Neuronal stem cell (in vitro differentiated cells): ENCODE results near the gene NFKB1.

Source experiments
- DNase-seq: peaks from one replicate; pipeline ENCODE4 v3.0.0-alpha.2; 2013; ENCODE audit warnings: low spot score
- H2AFZ ChIP-seq: one replicate; pipeline ENCODE4 v1.6.1; 2013; ENCODE audit warnings: mild to moderate bottlenecking, low read length, inconsistent platforms
- H2AK5ac ChIP-seq: 2 replicates; pipeline ENCODE4 v1.6.1; 2013; ENCODE audit warnings: low read depth, mild to moderate bottlenecking, inconsistent platforms, low read length, moderate library complexity, mixed read lengths
- H2BK120ac ChIP-seq: 2 replicates; pipeline ENCODE4 v1.6.1; 2013; ENCODE audit warnings: low read depth, mild to moderate bottlenecking, inconsistent platforms, low read length, moderate library complexity, mixed read lengths
- H2BK12ac ChIP-seq: one replicate; pipeline ENCODE4 v1.6.1; 2013; ENCODE audit warnings: low read length, inconsistent platforms
- H2BK15ac ChIP-seq: 2 replicates; pipeline ENCODE4 v1.6.1; 2013; ENCODE audit warnings: mild to moderate bottlenecking, low read length, inconsistent platforms, mixed read lengths
- H2BK5ac ChIP-seq: one replicate; pipeline ENCODE4 v1.6.1; 2013; ENCODE audit warnings: inconsistent platforms, mild to moderate bottlenecking, low read length, moderate library complexity
- H3K14ac ChIP-seq: one replicate; pipeline ENCODE4 v1.6.1; 2013; ENCODE audit warnings: low read length, inconsistent platforms
- H3K18ac ChIP-seq: 2 replicates; pipeline ENCODE4 v1.6.1; 2013; ENCODE audit warnings: low read length, inconsistent platforms
- H3K23ac ChIP-seq: 2 replicates; pipeline ENCODE4 v1.6.1; 2013; ENCODE audit warnings: low read depth, mild to moderate bottlenecking, mixed read lengths, low read length, inconsistent platforms; ENCODE audit not compliant: poor library complexity
- H3K27ac ChIP-seq: replicated peaks from 3 replicates; pipeline ENCODE4 v1.5.1; 2013; ENCODE audit warnings: low read length, inconsistent platforms
- H3K27me3 ChIP-seq, 3 experiments: 2 replicates each; pipeline ENCODE4 v1.6.1; 2013; ENCODE audit warnings: low read length in 3 of 3, mild to moderate bottlenecking in 2 of 3, inconsistent platforms in 1 of 3, low read depth in 1 of 3, mixed read lengths in 1 of 3, moderate library complexity in 1 of 3; ENCODE audit not compliant: control insufficient read depth in 3 of 3, insufficient read depth in 3 of 3
- H3K36me3 ChIP-seq, 2 donors: replicated peaks in 1 of 2; 2 replicates each; pipeline ENCODE4 v1.6.1; 2013; ENCODE audit warnings: low read length in 2 of 2; ENCODE audit not compliant: control insufficient read depth in 2 of 2, insufficient read depth in 2 of 2
- H3K4ac ChIP-seq: 2 replicates; pipeline ENCODE4 v1.6.1; 2013; ENCODE audit warnings: inconsistent platforms, mild to moderate bottlenecking, low read length, moderate library complexity
- H3K4me1 ChIP-seq, 2 donors: 1 replicate in 1 of 2; 2 replicates in 1 of 2; pipeline ENCODE4 v1.6.1; 2013; ENCODE audit warnings: low read length in 2 of 2, low read depth in 1 of 2; ENCODE audit not compliant: control insufficient read depth in 2 of 2, insufficient read depth in 1 of 2
- H3K4me2 ChIP-seq: one replicate; pipeline ENCODE4 v1.6.1; 2013; ENCODE audit warnings: mild to moderate bottlenecking, low read length, inconsistent platforms; ENCODE audit not compliant: insufficient read depth, poor library complexity, severe bottlenecking
- H3K4me3 ChIP-seq, 2 donors: 2 replicates each; pipeline ENCODE4 v1.5.1; 2013; ENCODE audit warnings: low read length in 2 of 2, mild to moderate bottlenecking in 2 of 2, inconsistent platforms in 1 of 2, moderate library complexity in 1 of 2
- H3K79me1 ChIP-seq: one replicate; pipeline ENCODE4 v1.6.1; 2013; ENCODE audit warnings: low read depth, mild to moderate bottlenecking, inconsistent platforms, low read length, moderate library complexity
- H3K9ac ChIP-seq: one replicate; pipeline ENCODE4 v1.6.1; 2013; ENCODE audit warnings: mild to moderate bottlenecking, low read depth, low read length, inconsistent platforms; ENCODE audit not compliant: poor library complexity
- H3K9me3 ChIP-seq, 2 donors: replicated peaks in 1 of 2; 2 replicates each; pipeline versions ENCODE3 to v1.6.1; 2013; ENCODE audit warnings: low read length in 2 of 2, mild to moderate bottlenecking in 2 of 2, inconsistent platforms in 1 of 2, low read depth in 1 of 2, mixed read lengths in 1 of 2, moderate library complexity in 1 of 2; ENCODE audit not compliant: control insufficient read depth in 2 of 2, insufficient read depth in 1 of 2
- H4K8ac ChIP-seq: one replicate; pipeline ENCODE4 v1.6.1; 2013; ENCODE audit warnings: low read depth, mild to moderate bottlenecking, inconsistent platforms, low read length, moderate library complexity
- H4K91ac ChIP-seq: one replicate; pipeline ENCODE4 v1.6.1; 2013; ENCODE audit warnings: low read length, low read depth, mild to moderate bottlenecking, inconsistent platforms; ENCODE audit not compliant: poor library complexity
- WGBS, 2 donors: extraction: QIAGEN DNeasy Blood & Tissue Kit; methylation state at CpG; one replicate each; pipeline ENCODE4 v1.1.7; 2013; ENCODE audit warnings: missing lambda C conversion rate in 2 of 2, mixed read lengths in 1 of 2; ENCODE audit not compliant: insufficient read length in 2 of 2, insufficient replicate concordance in 1 of 2; ENCODE audit errors: extremely low coverage in 2 of 2; 5-methylcytosine and 5-hydroxymethylcytosine counted together

Gene NFKB1

DNA sequence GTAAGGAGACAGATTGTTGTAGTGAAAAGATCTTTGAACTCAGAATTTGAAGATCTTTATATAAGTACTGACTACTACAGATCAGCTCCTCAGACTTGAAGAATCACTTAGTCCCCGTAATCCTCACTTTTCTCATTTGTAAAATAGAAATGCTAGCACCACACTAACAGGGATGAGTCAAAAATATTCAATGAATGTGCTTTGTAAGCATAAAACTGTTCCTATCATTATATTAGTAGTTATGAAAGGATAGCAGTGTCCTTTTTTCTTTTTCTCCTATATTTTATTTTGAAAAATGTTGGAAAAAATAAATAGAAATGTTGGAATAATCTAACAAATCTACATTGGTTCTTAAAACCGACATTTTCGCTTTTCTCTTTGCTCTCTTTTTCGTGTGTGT, 25.4 kb downstream of the NFKB1 start:
- Histone ChIP-seq H3K27me3 (no peaks in the 10 kb centered on the region), H3K9ac (no peak overlapping the region), H3K14ac (no peak overlapping the region), H3K36me3 (no peaks in the 10 kb centered on the region), H3K18ac (no peak overlapping the region), H2AK5ac (no peak overlapping the region), H2AFZ (no peak overlapping the region), H2BK15ac (no peak overlapping the region), H3K4me2 (no peak overlapping the region), H3K4me1 (peaks cover 3% of the 10 kb centered on the region in 2 donors), H2BK5ac (no peak overlapping the region), H4K8ac (no peak overlapping the region), H3K79me1 (no peaks in the 10 kb centered on the region), H3K4me3 (no peak overlapping the region), H2BK12ac (no peak overlapping the region), H3K4ac (no peak overlapping the region), H4K91ac (no peak overlapping the region), H2BK120ac (no peak overlapping the region), H3K9me3 (no peaks in the 10 kb centered on the region), H3K23ac (no peak overlapping the region), H3K27ac (no peak overlapping the region)
- DNase-seq: no peak
- WGBS, 2 donors: no CpG with 5 or more reads among the region's 4 CpGs

DNA sequence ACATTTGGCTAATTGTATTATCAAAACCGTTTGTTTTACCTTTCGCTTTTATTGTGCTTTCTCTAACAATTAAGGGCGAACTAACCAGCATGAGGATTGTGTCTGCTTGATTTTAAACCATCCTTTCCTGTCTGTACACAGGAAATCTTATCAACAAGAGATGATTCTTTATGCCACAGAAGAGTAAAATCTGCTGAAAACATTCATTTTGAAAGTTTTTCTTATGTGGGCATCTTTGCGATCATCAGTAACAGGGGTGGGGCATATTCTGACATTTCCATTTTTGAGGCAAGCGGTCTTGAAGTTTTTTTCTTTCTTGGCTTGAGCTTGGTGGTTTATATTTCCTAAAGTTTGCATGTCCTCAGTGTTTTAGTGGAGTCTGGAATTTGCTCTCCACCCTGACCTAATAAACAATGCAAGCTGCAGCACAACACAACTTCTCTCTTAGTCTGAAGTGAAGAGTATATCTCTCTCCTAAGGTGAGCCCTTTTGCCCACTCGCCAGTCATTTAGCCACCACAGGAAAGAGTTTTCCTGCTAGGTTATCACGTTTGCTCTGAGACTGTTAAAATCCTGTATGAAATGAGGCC, 26.6 kb downstream of the NFKB1 start:
- Histone ChIP-seq H3K4me3 (no peak overlapping the region), H2BK5ac (no peak overlapping the region), H3K23ac (no peak overlapping the region), H3K4ac (no peak overlapping the region), H2BK12ac (no peak overlapping the region), H2AFZ (no peak overlapping the region), H3K9ac (no peak overlapping the region), H4K8ac (no peak overlapping the region), H4K91ac (no peak overlapping the region), H3K4me2 (no peak overlapping the region), H3K18ac (no peak overlapping the region), H2BK15ac (no peak overlapping the region), H3K36me3 (no peaks in the 10 kb centered on the region), H3K27ac (no peak overlapping the region), H2AK5ac (no peak overlapping the region), H3K14ac (no peak overlapping the region), H3K9me3 (no peaks in the 10 kb centered on the region), H2BK120ac (no peak overlapping the region), H3K4me1 (peaks cover 3% of the 10 kb centered on the region in 2 donors), H3K27me3 (no peaks in the 10 kb centered on the region), H3K79me1 (no peaks in the 10 kb centered on the region)
- no CpG with 5 or more reads among the region's 7 CpGs for WGBS, 2 donors
- no peak for DNase-seq

DNA sequence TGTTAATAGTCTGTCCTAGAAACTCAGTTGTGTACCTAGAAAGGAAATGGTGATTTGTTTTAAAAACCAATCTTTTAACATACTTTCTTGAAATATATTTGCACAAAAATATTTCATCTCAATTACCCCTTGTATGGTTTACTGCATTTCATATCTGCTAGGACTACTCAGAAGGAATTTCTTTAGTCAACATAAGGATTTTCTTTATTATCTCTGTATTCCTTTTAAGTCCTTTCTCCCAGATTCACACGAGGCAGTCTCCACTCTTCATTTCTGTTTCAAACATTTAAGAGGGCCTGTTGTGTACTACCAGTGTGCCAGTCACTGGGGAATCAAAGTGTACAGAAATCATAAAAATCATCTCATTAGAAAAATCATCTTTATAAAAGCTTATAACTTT, 28.8 kb downstream of the NFKB1 start:
- Histone ChIP-seq H3K9ac (no peak overlapping the region), H3K18ac (no peak overlapping the region), H3K79me1 (no peaks in the 10 kb centered on the region), H3K4me3 (no peak overlapping the region), H3K4me2 (no peak overlapping the region), H3K14ac (no peak overlapping the region), H4K8ac (no peak overlapping the region), H2AK5ac (no peak overlapping the region), H2BK5ac (no peak overlapping the region), H3K23ac (no peak overlapping the region), H3K4ac (no peak overlapping the region), H2AFZ (no peak overlapping the region), H4K91ac (no peak overlapping the region), H2BK15ac (no peak overlapping the region), H2BK12ac (no peak overlapping the region), H3K27ac (no peak overlapping the region), H3K36me3 (no peaks in the 10 kb centered on the region), H3K9me3 (no peaks in the 10 kb centered on the region), H2BK120ac (no peak overlapping the region), H3K27me3 (no peaks in the 10 kb centered on the region), H3K4me1 (peaks cover 0 to 3% of the 10 kb centered on the region in 2 donors)
- WGBS, 2 donors: no CpG with 5 or more reads among the region's 1 CpG
- no peak for DNase-seq

DNA sequence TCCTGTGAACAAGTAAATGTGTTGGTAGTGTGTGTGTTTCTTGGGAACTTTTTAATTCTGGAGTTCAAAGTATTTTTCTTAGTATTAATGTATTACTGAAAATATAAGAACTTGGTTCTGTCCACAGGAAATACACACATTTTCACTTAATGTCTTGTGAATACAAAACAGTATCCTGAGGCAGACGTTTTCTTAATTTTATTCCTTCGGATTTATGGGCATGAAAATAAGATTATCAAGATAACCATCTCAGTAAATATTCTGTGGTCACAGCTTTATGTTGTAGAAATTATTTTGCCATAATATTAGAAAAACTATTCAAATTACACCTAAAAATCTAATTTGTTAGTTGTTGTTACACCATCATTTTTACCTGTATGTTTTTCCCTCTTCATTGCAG, 29.8 kb downstream of the NFKB1 start:
- H2BK12ac ChIP-seq: no peak overlapping the region
- H3K4ac ChIP-seq: no peak overlapping the region
- no CpG with 5 or more reads among the region's 2 CpGs for WGBS, 2 donors

More for the DNA sequence above, 29.8 kb downstream of the NFKB1 start:
- Histone ChIP-seq H3K4me2 (no peak overlapping the region), H3K27ac (no peak overlapping the region), H3K4me3 (no peak overlapping the region), H2AFZ (no peak overlapping the region), H3K4me1 (peaks cover 0 to 3% of the 10 kb centered on the region in 2 donors), H2AK5ac (no peak overlapping the region), H3K27me3 (no peaks in the 10 kb centered on the region), H3K9me3 (no peaks in the 10 kb centered on the region), H2BK120ac (no peak overlapping the region), H2BK5ac (no peak overlapping the region), H3K14ac (no peak overlapping the region), H4K8ac (no peak overlapping the region), H3K9ac (no peak overlapping the region), H3K79me1 (no peaks in the 10 kb centered on the region), H3K23ac (no peak overlapping the region), H2BK15ac (no peak overlapping the region), H3K18ac (no peak overlapping the region), H4K91ac (no peak overlapping the region), H3K36me3 (no peaks in the 10 kb centered on the region)
- no peak for DNase-seq
